GM19438 (cell line): ENCODE results near the gene ARL15.
"Not testable (repeated sequence)": the region's sequence is repeated elsewhere in the genome, so short reads cannot be mapped to it uniquely, and the experiment has no call there.

Source experiments
- ATAC-seq: cut with Tn5 transposase; IDR thresholded peaks from one replicate; pipeline ENCODE4 v1.9.1; 2021; ENCODE audit warnings: low read depth; ENCODE audit not compliant: unreplicated experiment

Gene ARL15

GRCh38 chr5:53877243-53877642 is 433.1 kb downstream of the ARL15 start:
- ATAC-seq = no peak

- ATAC-seq = no peak
Observed at GRCh38 chr5:53874409-53874808, 436.0 kb downstream of the ARL15 start.

GRCh38 chr5:53873235-53873634 is 437.1 kb downstream of the ARL15 start:
- no peak for ATAC-seq

DNA sequence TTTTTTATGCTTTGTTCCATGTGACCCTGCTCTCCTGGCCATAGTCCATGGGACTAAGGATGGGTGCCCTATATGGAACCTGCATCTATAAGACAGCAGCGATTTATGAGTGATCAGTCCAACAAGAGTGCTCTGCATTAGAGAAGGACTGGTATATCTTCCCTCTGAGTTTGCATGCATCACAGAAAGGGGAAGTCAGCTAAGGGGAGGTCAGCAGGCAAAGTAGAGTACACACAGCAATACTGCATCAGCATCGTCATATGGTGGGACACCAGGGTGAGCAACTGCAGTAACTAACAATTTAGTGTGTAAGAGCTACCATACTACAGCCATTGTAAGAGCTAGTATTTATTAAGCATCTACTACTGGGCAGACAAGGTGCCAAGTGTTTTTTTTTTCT is 438.6 kb downstream of the ARL15 start:
- no peak for ATAC-seq

GRCh38 chr5:53871050-53871449 is 439.3 kb downstream of the ARL15 start:
- ATAC-seq = no peak

DNA sequence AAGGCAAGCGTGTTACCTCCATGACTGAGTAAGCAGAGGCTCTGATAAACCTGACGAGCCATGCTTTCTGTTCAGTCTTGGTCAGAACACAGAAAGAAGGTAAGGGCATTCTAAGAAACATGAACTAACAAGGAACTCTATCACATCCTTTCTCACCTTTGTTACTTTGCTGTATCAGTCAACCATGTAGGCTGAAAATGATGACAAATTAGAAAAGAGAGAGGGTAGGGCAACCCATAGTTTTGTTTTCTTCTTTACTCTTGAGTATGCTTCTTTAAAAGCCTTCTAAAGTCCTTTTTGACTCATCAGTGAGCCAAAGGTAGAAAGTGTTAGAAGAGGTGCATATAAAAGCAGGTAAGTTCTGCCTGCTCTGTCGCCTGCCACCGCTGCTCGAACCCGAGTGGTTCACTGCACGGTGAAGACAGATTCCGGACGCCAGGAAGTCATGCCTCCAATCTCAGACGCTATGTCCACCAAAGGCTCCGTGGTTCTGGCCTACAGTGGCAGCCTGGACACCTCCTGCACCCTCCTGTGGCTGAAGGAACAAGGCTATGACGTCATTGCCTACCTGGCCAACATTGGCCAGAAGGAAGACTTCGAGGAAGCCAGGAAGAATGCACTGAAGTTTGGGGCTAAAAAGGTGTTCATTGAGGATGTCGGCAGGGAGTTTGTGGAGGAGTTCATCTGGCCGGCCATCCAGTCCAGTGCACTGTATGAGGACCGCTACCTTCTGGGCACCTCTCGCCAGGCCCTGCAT is 451.5 kb downstream of the ARL15 start:
- no peak for ATAC-seq

DNA sequence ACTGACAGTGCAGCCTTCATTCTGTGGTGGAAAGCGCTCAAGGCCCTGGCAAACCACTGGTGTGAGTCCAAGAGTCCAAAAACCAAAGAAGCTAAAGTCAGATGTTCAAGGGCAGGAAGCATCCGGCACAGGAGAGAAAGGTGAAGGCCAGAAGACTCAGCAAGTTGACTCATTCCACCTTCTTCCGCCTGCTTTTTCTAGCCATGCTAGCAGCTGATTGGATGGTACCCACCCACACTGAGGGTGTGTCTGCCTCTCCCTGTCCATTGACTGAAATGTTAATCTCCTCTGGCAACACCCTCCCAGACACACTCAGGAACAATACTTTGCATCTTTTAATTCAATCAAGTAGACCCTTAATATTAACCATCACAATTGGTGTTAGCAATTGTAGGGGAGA is 453.9 kb downstream of the ARL15 start:
- ATAC-seq = no peak

DNA sequence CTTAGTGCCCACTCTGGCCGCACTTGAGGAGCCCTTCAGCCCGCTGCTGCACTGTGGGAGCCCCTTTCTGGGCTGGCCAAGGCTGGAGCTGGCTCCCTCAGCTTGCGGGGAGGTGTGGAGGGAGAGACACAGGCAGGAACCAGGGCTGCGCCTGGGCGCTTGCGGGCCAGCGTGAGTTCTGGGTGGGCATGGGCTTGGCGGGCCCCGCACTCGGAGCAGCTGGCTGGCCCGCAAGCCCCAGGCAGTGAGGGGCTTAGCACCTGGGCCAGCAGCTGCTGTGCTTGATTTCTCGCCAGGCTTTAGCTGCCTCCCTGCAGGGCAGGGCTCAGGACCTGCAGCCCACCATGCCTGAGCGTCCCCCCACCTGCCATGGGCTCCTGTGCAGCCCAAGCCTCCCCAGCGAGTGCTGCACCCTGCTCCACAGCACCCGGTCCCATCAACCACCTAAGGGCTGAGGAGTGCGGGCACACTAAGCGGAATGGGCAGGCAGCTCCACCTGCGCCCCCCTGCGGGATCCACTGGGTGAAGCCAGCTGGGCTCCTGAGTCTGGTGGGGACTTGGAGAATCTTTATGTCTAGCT is 473.4 kb downstream of the ARL15 start:
- ATAC-seq = not testable (repeated sequence)

DNA sequence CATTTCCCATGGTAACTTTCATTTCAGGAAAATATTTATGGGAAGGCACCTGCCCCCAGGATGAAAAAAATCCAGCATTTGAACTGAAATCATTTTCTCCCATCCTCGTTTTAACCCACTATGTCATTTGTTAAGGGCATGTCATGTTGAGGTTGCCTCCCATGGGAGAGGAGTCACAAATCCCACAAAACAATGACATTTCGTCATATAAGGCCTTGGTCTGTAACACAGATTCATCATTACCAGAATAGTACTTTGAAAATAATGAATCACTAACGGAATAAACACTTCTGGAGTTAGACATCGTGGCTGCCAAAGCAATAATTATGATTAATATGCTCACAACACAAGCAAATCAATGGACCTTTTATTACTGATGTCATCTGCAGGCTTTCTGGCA is 475.9 kb downstream of the ARL15 start:
- ATAC-seq = no peak
